Body of pancreas (tissue), 4 donors: ENCODE data around the gene KDF1. TPM values are rescaled to one million over a fixed set of nuclear protein-coding genes. Genes with fewer than 3 reads are reported as not detected.

ENCODE experiments used
- ATAC-seq: fragments of 150-250 bp; one replicate; pipeline ENCODE4 v1.9.1; 2016
- DNase-seq, 4 donors: peaks; one replicate each; pipeline ENCODE4 v3.0.0-alpha.2; 2019
- H3K27ac ChIP-seq, 4 donors: fragments of 200-600 bp; sonication (generic); 1 replicate in 3 of 4; 2 replicates in 1 of 4; pipeline versions ENCODE4 v1.5.1 to v1.6.1; 2016 to 2019; ENCODE audit warnings: mild to moderate bottlenecking in 1 of 4, mixed read lengths in 1 of 4, moderate library complexity in 1 of 4
- H3K27me3 ChIP-seq, 2 donors: fragments of 200-600 bp; sonication (generic); one replicate each; pipeline ENCODE4 v1.6.0; 2016; ENCODE audit warnings: mild to moderate bottlenecking in 1 of 2
- H3K36me3 ChIP-seq, 2 donors: fragments of 200-600 bp; sonication (generic); replicated peaks in 1 of 2; 2 replicates each; pipeline ENCODE4 v1.5.1; 2016; ENCODE audit warnings: low read depth in 2 of 2; ENCODE audit not compliant: insufficient read depth in 1 of 2
- H3K4me1 ChIP-seq: fragments of 200-600 bp; sonication (generic); one replicate; pipeline ENCODE4 v1.6.0; 2016
- H3K4me3 ChIP-seq, 2 donors: fragments of 200-600 bp; sonication (generic); 1 replicate in 1 of 2; 2 replicates in 1 of 2; pipeline ENCODE4 v1.5.1; 2016 to 2019
- H3K9me3 ChIP-seq, 3 donors: fragments of 200-600 bp; sonication (generic); 1 replicate in 2 of 3; 2 replicates in 1 of 3; pipeline ENCODE4 v1.5.1; 2016
- CTCF ChIP-seq, 7 experiments: fragments of 450-650 bp in 4 of 7; fragments of 200-600 bp in 3 of 7; sonication (generic) in 3 of 7; IDR thresholded peaks; one replicate each; pipeline ENCODE4 v1.5.1; 2016 to 2019; ENCODE audit warnings: antibody characterized with exemption in 7 of 7
- POLR2A ChIP-seq, 3 donors: fragments of 450-650 bp; IDR thresholded peaks; one replicate each; pipeline ENCODE4 v1.6.1; 2016; ENCODE audit warnings: antibody characterized with exemption in 3 of 3, mild to moderate bottlenecking in 2 of 3
- WGBS, 2 donors: methylation state at CpG; one replicate each; pipeline ENCODE4 v1.1.5; 2017; 5-methylcytosine and 5-hydroxymethylcytosine counted together
- intact Hi-C: fragments of 100-400 bp; cut with DNase I; formaldehyde crosslinking; loops from one replicate; pipeline ENCODE4 v1.15.1; 2023
- total RNA-seq, 2 donors: library from RNA; depleted of rRNA; stranded (reverse); fragments of >200 nt; gene quantifications; one replicate each; pipeline ENCODE4 v1.1.0, GENCODE V29; 2016

KDF1 gene
- total RNA-seq, 2 donors from 2014 or later: 13.8 to 18.7 TPM

GRCh38 chr1:26910343-26911160, 49.7 kb downstream of the KDF1 start:
- no peak for ATAC-seq
- Histone ChIP-seq H3K9me3 (no peaks in the 10 kb centered on the region), H3K4me3 (no peak overlapping the region), H3K36me3 (no peaks in the 10 kb centered on the region), H3K27ac (peak overlapping the region; percentile 95 to 100 (median 98)), H3K27me3 (no peaks in the 10 kb centered on the region), H3K4me1 (peaks cover 60% of the 10 kb centered on the region)
- TF ChIP-seq CTCF (IDR thresholded peaks at IDR 0.05) (no peak), POLR2A (IDR thresholded peaks at IDR 0.05) (peak in 1 of 3 donors; percentile 4)
- DNase-seq: peak in 1 of 4 donors; percentile 20
- WGBS, 2 donors: 31 to 36% methylated on average over 4 of the region's 4 CpGs
- intact Hi-C loops: no loop called here

GRCh38 chr1:26909951-26910342, 50.3 kb downstream of the KDF1 start:
- DNase-seq: no peak

GRCh38 chr1:26907071-26907917, 53.0 kb downstream of the KDF1 start:
- intact Hi-C loops: no loop called here
- peak overlapping the region in 3 of 4 donors; percentile 5 to 68 (median 49) for H3K27ac ChIP-seq
- DNase-seq: peak; percentile 51 to 92 (median 62)

More at GRCh38 chr1:26909951-26910342, 50.3 kb downstream of the KDF1 start:
- Histone ChIP-seq H3K4me3 (no peak overlapping the region), H3K4me1 (peaks cover 54% of the 10 kb centered on the region), H3K27me3 (no peaks in the 10 kb centered on the region), H3K9me3 (no peaks in the 10 kb centered on the region), H3K27ac (peak overlapping the region in 3 of 4 donors; percentile 95 to 100 (median 97)), H3K36me3 (no peaks in the 10 kb centered on the region)
- intact Hi-C loops: no loop called here
- 75 to 87% methylated on average over 3 of the region's 3 CpGs for WGBS, 2 donors
- TF ChIP-seq CTCF (IDR thresholded peaks at IDR 0.05): no peak
- TF ChIP-seq POLR2A (IDR thresholded peaks at IDR 0.05): no peak
- no peak for ATAC-seq

GRCh38 chr1:26900815-26901511, 59.3 kb downstream of the KDF1 start:
- peak overlapping the region; percentile 70 to 86 (median 80) for H3K27ac ChIP-seq
- ATAC-seq: no peak

More at GRCh38 chr1:26907071-26907917, 53.0 kb downstream of the KDF1 start:
- H3K4me3 ChIP-seq: no peak overlapping the region
- H3K27me3 ChIP-seq: no peaks in the 10 kb centered on the region
- 38 to 40% methylated on average over 6 of the region's 6 CpGs for WGBS, 2 donors
- ATAC-seq: peak; percentile 78
- no peaks in the 10 kb centered on the region for H3K9me3 ChIP-seq
- peaks cover 39% of the 10 kb centered on the region for H3K4me1 ChIP-seq
- H3K36me3 ChIP-seq: no peaks in the 10 kb centered on the region
- TF ChIP-seq CTCF (IDR thresholded peaks at IDR 0.05) (no peak), POLR2A (IDR thresholded peaks at IDR 0.05) (no peak)

More at GRCh38 chr1:26900815-26901511, 59.3 kb downstream of the KDF1 start:
- TF ChIP-seq CTCF (IDR thresholded peaks at IDR 0.05) (no peak), POLR2A (IDR thresholded peaks at IDR 0.05) (no peak)
- intact Hi-C loops: no loop called here
- H3K4me3 ChIP-seq: peak overlapping the region; percentile 78 to 98
- no peak for DNase-seq
- 47 to 54% methylated on average over 13 to 14 of the region's 18 CpGs for WGBS, 2 donors
- H3K4me1 ChIP-seq: peaks cover 25% of the 10 kb centered on the region
- H3K9me3 ChIP-seq: no peaks in the 10 kb centered on the region
- no peaks in the 10 kb centered on the region for H3K27me3 ChIP-seq
- H3K36me3 ChIP-seq: peaks cover 0 to 2% of the 10 kb centered on the region in 2 donors
